OCI-LY7 (cell line): ENCODE results near the gene MARCHF6.

Source experiments
- CTCF ChIP-seq: fragments of 200-600 bp; sonication (generic); conservative IDR thresholded peaks from 2 replicates; pipeline ENCODE4 v1.5.1; 2014; ENCODE audit warnings: mild to moderate bottlenecking, antibody characterized with exemption, low read length, moderate library complexity, mixed read lengths
- EZH2phosphoT487 ChIP-seq: fragments of 200-600 bp; sonication (generic); IDR thresholded peaks from 2 replicates; pipeline ENCODE4 v1.6.1; 2018; ENCODE audit warnings: low read depth, borderline replicate concordance, mild to moderate bottlenecking, mixed run types, antibody characterized with exemption, low read length, moderate library complexity, mixed read lengths

GRCh38 chr5:10320793-10321192 is 32.7 kb upstream of the MARCHF6 start:
- TF ChIP-seq CTCF: no peak
- TF ChIP-seq EZH2phosphoT487: no peak
